Activated CD4-positive, alpha-beta T cell treated with anti-CD3 and anti-CD28 coated beads for 36 hours (primary cell): ENCODE measurements around the gene OR6P1. TPM values are rescaled to one million over a fixed set of nuclear protein-coding genes. Genes with fewer than 3 reads are reported as not detected.

Experiments
- total RNA-seq, 2 experiments: library from RNA; stranded (reverse); gene quantifications; one replicate each; pipeline ENCODE4 v1.2.3, GENCODE V29; 2021

Gene OR6P1
- total RNA-seq, 2 experiments from 2014 or later: not detected

Other genes starting within 250 kb of the OR6P1 start
- not detected for gene CD1B, start 239.0 kb downstream of the OR6P1 start, total RNA-seq
- gene CD1E, start 216.7 kb downstream of the OR6P1 start, total RNA-seq: not detected
- gene OR10T2, start 171.1 kb downstream of the OR6P1 start, total RNA-seq: not detected
- gene OR10K2, start 144.3 kb downstream of the OR6P1 start, total RNA-seq: not detected
- gene OR10K1, start 108.7 kb downstream of the OR6P1 start, total RNA-seq: not detected
- not detected for gene OR10R2, start 98.4 kb downstream of the OR6P1 start, total RNA-seq
- gene OR6Y1, start 16.2 kb downstream of the OR6P1 start, total RNA-seq: not detected
- gene OR10X1, start 9.3 kb upstream of the OR6P1 start, total RNA-seq: not detected
- gene OR10Z1, start 34.7 kb upstream of the OR6P1 start, total RNA-seq: not detected
- gene SPTA1, start 116.1 kb upstream of the OR6P1 start, total RNA-seq: not detected
- gene OR6K2, start 130.1 kb upstream of the OR6P1 start, total RNA-seq: not detected
- gene OR6K3, start 150.1 kb upstream of the OR6P1 start, total RNA-seq: not detected
- gene OR6K6, start 184.1 kb upstream of the OR6P1 start, total RNA-seq: not detected
- gene OR6N1, start 201.6 kb upstream of the OR6P1 start, total RNA-seq: not detected
- not detected for gene OR6N2, start 210.6 kb upstream of the OR6P1 start, total RNA-seq